KMS-11 (cell line): ENCODE measurements around the gene CNTN5.

Experiments
- H2AFZ ChIP-seq: fragments of 200-600 bp; sonication (generic); 2 replicates; pipeline ENCODE4 v1.6.1; 2016; ENCODE audit warnings: antibody characterized with exemption, mixed run types, low read depth
- H3K27ac ChIP-seq: fragments of 200-600 bp; sonication (generic); 2 replicates; pipeline ENCODE4 v1.6.1; 2016; ENCODE audit warnings: mild to moderate bottlenecking, mixed run types
- H3K27me3 ChIP-seq: fragments of 200-600 bp; sonication (generic); 2 replicates; pipeline ENCODE4 v1.6.1; 2017; ENCODE audit warnings: mild to moderate bottlenecking, low read depth, mixed run types, moderate library complexity; ENCODE audit not compliant: insufficient read depth
- H3K36me3 ChIP-seq: fragments of 200-600 bp; sonication (generic); 2 replicates; pipeline ENCODE4 v1.6.1; 2017; ENCODE audit warnings: mild to moderate bottlenecking, mixed run types; ENCODE audit not compliant: insufficient read depth
- H3K4me1 ChIP-seq: fragments of 200-600 bp; sonication (generic); 2 replicates; pipeline ENCODE4 v1.6.1; 2016; ENCODE audit warnings: mild to moderate bottlenecking, low read depth, mixed run types; ENCODE audit not compliant: poor library complexity, severe bottlenecking
- H3K4me2 ChIP-seq: fragments of 200-600 bp; sonication (generic); 2 replicates; pipeline ENCODE4 v1.7.0; 2016; ENCODE audit warnings: mild to moderate bottlenecking, mixed run types
- H3K4me3 ChIP-seq: fragments of 200-600 bp; sonication (generic); IDR thresholded peaks from 2 replicates; pipeline ENCODE4 v1.6.1; 2017; ENCODE audit warnings: low read depth, low read length, mixed read lengths; ENCODE audit not compliant: insufficient read depth
- H3K79me2 ChIP-seq: fragments of 200-600 bp; sonication (generic); 2 replicates; pipeline ENCODE4 v1.6.1; 2016; ENCODE audit warnings: low read depth, mixed run types; ENCODE audit not compliant: insufficient read depth
- H3K9ac ChIP-seq: fragments of 200-600 bp; sonication (generic); 2 replicates; pipeline ENCODE4 v1.6.1; 2016; ENCODE audit warnings: mild to moderate bottlenecking, mixed run types
- H4K20me1 ChIP-seq: fragments of 200-600 bp; sonication (generic); 2 replicates; pipeline ENCODE4 v1.6.1; 2016; ENCODE audit warnings: mild to moderate bottlenecking, mixed run types; ENCODE audit not compliant: insufficient read depth
- TF ChIP-seq, protein P1 (sequence below): fragments of 200-600 bp; sonication (generic); conservative IDR thresholded peaks from 2 replicates; pipeline ENCODE4 v1.6.1; 2017; ENCODE audit warnings: low read depth, mild to moderate bottlenecking, antibody characterized with exemption, low read length, moderate library complexity, mixed read lengths

CNTN5 gene

DNA sequence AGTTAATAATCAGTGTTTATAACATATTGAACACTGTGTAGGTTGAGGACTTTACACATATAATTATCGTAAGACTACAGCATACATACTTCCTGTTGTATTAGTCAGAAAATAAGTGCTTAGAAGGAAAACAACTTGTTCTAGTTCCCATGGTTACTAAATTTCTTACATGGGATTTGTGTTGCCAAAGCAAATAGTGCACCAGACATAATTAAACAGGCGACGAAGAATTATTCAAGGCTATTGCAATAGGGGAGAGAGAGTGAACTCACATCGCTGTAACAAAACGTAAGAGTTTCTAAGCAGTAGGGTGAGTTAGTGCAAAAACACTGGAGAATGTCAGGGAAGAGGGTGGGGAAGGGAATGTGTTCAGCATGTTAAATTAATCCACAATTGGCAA, 347.8 kb downstream of the CNTN5 start:
- TF ChIP-seq, protein P1, sequence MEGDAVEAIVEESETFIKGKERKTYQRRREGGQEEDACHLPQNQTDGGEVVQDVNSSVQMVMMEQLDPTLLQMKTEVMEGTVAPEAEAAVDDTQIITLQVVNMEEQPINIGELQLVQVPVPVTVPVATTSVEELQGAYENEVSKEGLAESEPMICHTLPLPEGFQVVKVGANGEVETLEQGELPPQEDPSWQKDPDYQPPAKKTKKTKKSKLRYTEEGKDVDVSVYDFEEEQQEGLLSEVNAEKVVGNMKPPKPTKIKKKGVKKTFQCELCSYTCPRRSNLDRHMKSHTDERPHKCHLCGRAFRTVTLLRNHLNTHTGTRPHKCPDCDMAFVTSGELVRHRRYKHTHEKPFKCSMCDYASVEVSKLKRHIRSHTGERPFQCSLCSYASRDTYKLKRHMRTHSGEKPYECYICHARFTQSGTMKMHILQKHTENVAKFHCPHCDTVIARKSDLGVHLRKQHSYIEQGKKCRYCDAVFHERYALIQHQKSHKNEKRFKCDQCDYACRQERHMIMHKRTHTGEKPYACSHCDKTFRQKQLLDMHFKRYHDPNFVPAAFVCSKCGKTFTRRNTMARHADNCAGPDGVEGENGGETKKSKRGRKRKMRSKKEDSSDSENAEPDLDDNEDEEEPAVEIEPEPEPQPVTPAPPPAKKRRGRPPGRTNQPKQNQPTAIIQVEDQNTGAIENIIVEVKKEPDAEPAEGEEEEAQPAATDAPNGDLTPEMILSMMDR = no peak
- Histone ChIP-seq H3K4me2 (no peak overlapping the region), H3K4me1 (peaks cover 8% of the 10 kb centered on the region), H3K27me3 (no peaks in the 10 kb centered on the region), H3K4me3 (no peak overlapping the region), H4K20me1 (no peaks in the 10 kb centered on the region), H3K36me3 (no peaks in the 10 kb centered on the region), H3K9ac (no peak overlapping the region), H3K27ac (no peak overlapping the region), H2AFZ (no peak overlapping the region), H3K79me2 (no peaks in the 10 kb centered on the region)

DNA sequence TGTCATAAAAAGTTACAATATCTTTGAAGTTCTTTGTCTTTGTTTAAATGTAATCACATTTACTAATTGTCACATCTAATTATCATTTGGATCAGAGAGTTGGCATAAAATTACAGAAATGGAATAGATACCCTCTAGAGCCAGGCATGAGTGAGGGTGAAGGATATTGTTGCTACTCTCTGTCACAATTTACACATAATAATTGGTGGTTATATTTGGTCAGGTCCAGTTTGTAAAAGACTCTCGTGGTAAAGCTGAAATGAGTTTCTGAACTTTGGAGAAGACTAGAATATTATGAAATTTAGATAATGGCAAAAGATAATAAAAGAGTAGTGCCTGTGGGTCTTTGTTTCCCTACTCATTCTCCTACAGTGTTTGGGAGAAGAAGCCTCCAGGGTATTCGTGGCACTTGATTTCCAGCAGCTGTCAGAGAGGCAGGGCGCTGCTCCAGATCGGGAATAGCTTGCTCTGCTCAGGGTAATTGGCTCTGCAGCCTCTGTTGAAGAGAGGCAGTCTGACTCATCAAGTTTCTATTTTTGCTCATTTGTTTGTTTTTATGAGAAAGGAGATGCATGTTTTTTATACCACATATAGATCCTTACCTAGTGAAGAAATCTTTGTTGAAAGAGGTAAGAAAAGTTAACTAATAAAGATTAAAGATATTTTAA, 349.9 kb downstream of the CNTN5 start:
- no peaks in the 10 kb centered on the region for H4K20me1 ChIP-seq
- H3K36me3 ChIP-seq = no peaks in the 10 kb centered on the region
- no peak overlapping the region for H3K9ac ChIP-seq
- no peak overlapping the region for H3K27ac ChIP-seq
- no peak overlapping the region for H3K4me2 ChIP-seq
- H3K27me3 ChIP-seq = no peaks in the 10 kb centered on the region
- TF ChIP-seq, protein P1 = no peak
- H3K4me3 ChIP-seq = no peak overlapping the region
- no peak overlapping the region for H2AFZ ChIP-seq
- no peaks in the 10 kb centered on the region for H3K79me2 ChIP-seq
- peaks cover 8% of the 10 kb centered on the region for H3K4me1 ChIP-seq

DNA sequence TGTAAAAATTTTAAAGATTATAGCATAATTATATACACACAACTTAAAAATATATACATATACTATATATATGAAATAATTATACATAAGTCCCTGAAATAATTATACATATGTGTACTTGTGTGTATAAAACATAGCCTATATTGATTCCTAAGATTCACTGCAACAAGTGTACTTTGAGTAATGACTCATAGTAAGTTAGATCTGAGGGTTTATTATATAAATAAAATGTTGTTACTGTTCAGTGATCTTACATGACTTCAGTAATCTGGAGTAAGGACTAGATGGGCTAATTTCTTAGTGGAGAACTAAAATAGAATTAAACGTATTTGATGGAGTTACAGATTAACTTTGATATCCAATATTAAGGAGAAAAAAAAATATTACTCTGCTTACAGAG, 350.5 kb downstream of the CNTN5 start:
- H3K27ac ChIP-seq = no peak overlapping the region
- no peaks in the 10 kb centered on the region for H3K27me3 ChIP-seq
- H3K4me1 ChIP-seq = peaks cover 8% of the 10 kb centered on the region
- no peaks in the 10 kb centered on the region for H3K79me2 ChIP-seq
- no peak overlapping the region for H2AFZ ChIP-seq
- H3K4me2 ChIP-seq = no peak overlapping the region
- H3K4me3 ChIP-seq = no peak overlapping the region
- H3K9ac ChIP-seq = no peak overlapping the region
- TF ChIP-seq, protein P1 = no peak
- H4K20me1 ChIP-seq = no peaks in the 10 kb centered on the region
- H3K36me3 ChIP-seq = no peaks in the 10 kb centered on the region

DNA sequence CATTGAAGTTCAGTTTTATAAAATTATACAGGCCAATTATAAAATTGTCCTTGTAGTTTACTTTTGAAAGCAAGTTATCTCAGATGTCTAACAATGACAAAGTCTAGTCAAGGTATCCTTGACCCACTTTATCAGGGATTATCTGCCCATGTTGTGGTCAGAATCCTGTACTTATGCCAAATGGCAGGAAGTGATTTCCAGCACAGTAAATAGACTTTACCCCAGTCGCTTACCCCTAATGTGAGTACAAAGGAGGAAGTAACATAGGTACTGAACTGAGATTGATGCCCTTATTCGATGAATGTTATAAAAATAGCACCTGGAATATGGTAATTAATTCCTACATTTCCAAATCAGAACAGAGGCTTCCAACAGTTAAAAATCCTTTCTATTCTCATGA, 355.7 kb downstream of the CNTN5 start:
- Histone ChIP-seq H3K9ac (no peak overlapping the region), H3K27ac (no peak overlapping the region), H4K20me1 (no peaks in the 10 kb centered on the region), H3K4me3 (no peak overlapping the region), H3K27me3 (no peaks in the 10 kb centered on the region), H3K79me2 (no peaks in the 10 kb centered on the region), H3K4me2 (no peak overlapping the region), H2AFZ (no peak overlapping the region), H3K36me3 (no peaks in the 10 kb centered on the region), H3K4me1 (no peaks in the 10 kb centered on the region)
- TF ChIP-seq, protein P1 = no peak
